ENCODE measurements around the gene CBX4.

Gene CBX4

GRCh38 chr17:79792984-79793923, 46.0 kb downstream of the CBX4 start:
- TF ChIP-seq CTCF (IDR thresholded peaks at IDR 0.05; ENCODE audit: low read depth, low read length, missing control alignments): no peak
- peak; percentile 40 for DNase-seq (ENCODE audit: extremely low read depth, low read depth)
- peak overlapping the region; percentile 32 for H3K4me3 ChIP-seq (replicated peaks; ENCODE audit: low read depth, low read length)

- H3K4me3 ChIP-seq (replicated peaks; ENCODE audit: low read depth, low read length): no peak overlapping the region; the same call in 1 of the 2 replicates
Observed at GRCh38 chr17:79792341-79792871, 46.8 kb downstream of the CBX4 start.

GRCh38 chr17:79791735-79792161, 47.5 kb downstream of the CBX4 start:
- no peak for TF ChIP-seq CTCF (IDR thresholded peaks at IDR 0.05; ENCODE audit: low read depth, low read length, missing control alignments)
- no peak overlapping the region for H3K4me3 ChIP-seq (replicated peaks; ENCODE audit: low read depth, low read length)
- DNase-seq (ENCODE audit: extremely low read depth, low read depth): no peak

More at GRCh38 chr17:79792341-79792871, 46.8 kb downstream of the CBX4 start:
- DNase-seq (ENCODE audit: extremely low read depth, low read depth): no peak
- no peak for TF ChIP-seq CTCF (IDR thresholded peaks at IDR 0.05; ENCODE audit: low read depth, low read length, missing control alignments)

GRCh38 chr17:79790805-79791734, 48.2 kb downstream of the CBX4 start:
- no peak for DNase-seq (ENCODE audit: extremely low read depth, low read depth)
- no peak overlapping the region for H3K4me3 ChIP-seq (replicated peaks; ENCODE audit: low read depth, low read length)
- TF ChIP-seq CTCF (IDR thresholded peaks at IDR 0.05; ENCODE audit: low read depth, low read length, missing control alignments): no peak

- TF ChIP-seq CTCF (IDR thresholded peaks at IDR 0.05; ENCODE audit: low read depth, low read length, missing control alignments): peak; percentile 73
- no peak overlapping the region for H3K4me3 ChIP-seq (replicated peaks; ENCODE audit: low read depth, low read length)
- DNase-seq (ENCODE audit: extremely low read depth, low read depth): no peak
Observed at GRCh38 chr17:79789943-79790804, 49.1 kb downstream of the CBX4 start.

All from HFF-Myc (cell line).